HCT116 (cell line): ENCODE data around the gene FBRS. TPM values are rescaled to one million over a fixed set of nuclear protein-coding genes. Genes with fewer than 3 reads are reported as not detected.
A peak's percentile ranks its signal among the peaks of the same experiment; 100 is the strongest.

ENCODE experiments used
- ATAC-seq: fragments of 200-7000 bp; cut with Tn5 transposase; 2 replicates; pipeline ENCODE4 v1.9.1; 2020; ENCODE audit warnings: mild to moderate bottlenecking, moderate library complexity
- BruUV-seq: library from RNA; stranded (reverse); fragments of 400-500 nt; replicated peaks from 2 replicates; lab custom pipeline; 2021; lab: Mats Ljungman, UMichigan
- CTCF ChIA-PET: fragments of 300-600 bp; sonication (Branson Sonifier 250); formaldehyde crosslinking; loops from one replicate; lab custom pipeline; 2021; ENCODE audit warnings: antibody characterized with exemption; lab: Charles Lee
- POLR2A ChIA-PET: fragments of 300-600, 350-600 bp; sonication (Branson Sonifier 250); formaldehyde crosslinking; loops from one replicate; lab custom pipeline; 2021; ENCODE audit warnings: antibody characterized with exemption; lab: Charles Lee
- RAD21 ChIA-PET, 2 experiments: fragments of 300-600 bp; sonication (Branson Sonifier 250); formaldehyde crosslinking; loops; one replicate each; lab custom pipeline; 2023; ENCODE audit warnings: low total read pairs in 2 of 2; ENCODE audit not compliant: uncharacterized antibody in 2 of 2, unreplicated experiment in 2 of 2, low non-redundant PET in 1 of 2; lab: Charles Lee
- DNase-seq: peaks from one replicate; pipeline ENCODE4 v3.0.0-alpha.2; 2010; ENCODE audit warnings: low read depth, low spot score
- H2AFZ ChIP-seq: fragments of 200-600 bp; shearing (Covaris generic), sonication (generic); 2 replicates; pipeline ENCODE4 v1.6.1; 2017; ENCODE audit warnings: low read depth, mixed run types, mixed read lengths, antibody characterized with exemption, low read length; ENCODE audit not compliant: poor library complexity, severe bottlenecking
- H3K27ac ChIP-seq: 2 replicates; pipeline ENCODE4 v1.5.1; 2012; ENCODE audit warnings: low read depth, low read length
- H3K27me3 ChIP-seq: fragments of 200-600 bp; sonication (generic); 2 replicates; pipeline ENCODE4 v1.6.1; 2016; ENCODE audit warnings: mixed run types, low read length, mixed read lengths; ENCODE audit not compliant: insufficient read depth
- H3K36me3 ChIP-seq, 2 experiments: fragments of 200-500 bp in 1 of 2; fragments of 200-600 bp in 1 of 2; sonication (Bioruptor generic) in 1 of 2; sonication (generic) in 1 of 2; 2 replicates each; pipeline versions ENCODE4 v1.5.1 to v1.6.1; 2014 to 2016; ENCODE audit warnings: low read length in 2 of 2, inconsistent platforms in 1 of 2, mixed read lengths in 1 of 2, mixed run types in 1 of 2; ENCODE audit not compliant: insufficient read depth in 2 of 2, control insufficient read depth in 1 of 2
- H3K4me1 ChIP-seq, 2 experiments: fragments of 200-600 bp in 1 of 2; sonication (generic) in 1 of 2; 2 replicates each; pipeline versions ENCODE4 v1.5.1 to v1.6.1; 2012 to 2017; ENCODE audit warnings: low read length in 2 of 2, inconsistent platforms in 1 of 2, mild to moderate bottlenecking in 1 of 2, mixed read lengths in 1 of 2, mixed run types in 1 of 2, moderate library complexity in 1 of 2; ENCODE audit not compliant: insufficient read depth in 2 of 2, control insufficient read depth in 1 of 2
- H3K4me2 ChIP-seq: fragments of 200-600 bp; sonication (generic); 2 replicates; pipeline ENCODE4 v1.6.1; 2017; ENCODE audit warnings: mixed run types, low read length, mixed read lengths
- H3K4me3 ChIP-seq, 2 experiments: fragments of 200-600 bp in 1 of 2; sonication (generic) in 1 of 2; replicated peaks in 1 of 2; 2 replicates each; pipeline ENCODE4 v1.5.1; 2011 to 2016; ENCODE audit warnings: low read length in 2 of 2, control low read depth in 1 of 2, low read depth in 1 of 2, mild to moderate bottlenecking in 1 of 2, mixed read lengths in 1 of 2, mixed run types in 1 of 2
- H3K79me2 ChIP-seq: fragments of 200-600 bp; sonication (generic); 2 replicates; pipeline ENCODE4 v1.6.1; 2017; ENCODE audit warnings: mild to moderate bottlenecking, mixed run types, low read length, moderate library complexity, mixed read lengths; ENCODE audit not compliant: insufficient read depth
- H3K9ac ChIP-seq: fragments of 200-600 bp; sonication (generic); 2 replicates; pipeline ENCODE4 v1.6.1; 2016; ENCODE audit warnings: low read length, mixed read lengths
- H3K9me2 ChIP-seq: fragments of 200-600 bp; sonication (generic), shearing (Covaris generic); 2 replicates; pipeline ENCODE4 v1.6.1; 2017; ENCODE audit warnings: mixed run types, mild to moderate bottlenecking, moderate library complexity; ENCODE audit not compliant: insufficient read depth
- H3K9me3 ChIP-seq, 2 experiments: fragments of 200-500 bp in 1 of 2; fragments of 200-600 bp in 1 of 2; sonication (Bioruptor generic) in 1 of 2; sonication (generic) in 1 of 2; 2 replicates each; pipeline ENCODE4 v1.6.1; 2014 to 2017; ENCODE audit warnings: low read length in 2 of 2, mixed read lengths in 2 of 2, inconsistent platforms in 1 of 2, low read depth in 1 of 2, mild to moderate bottlenecking in 1 of 2, mixed run types in 1 of 2, moderate library complexity in 1 of 2; ENCODE audit not compliant: control insufficient read depth in 1 of 2, insufficient read depth in 1 of 2
- H4K20me1 ChIP-seq: fragments of 200-600 bp; sonication (generic), shearing (Covaris generic); 2 replicates; pipeline ENCODE4 v1.6.1; 2017; ENCODE audit warnings: mixed run types, mild to moderate bottlenecking, moderate library complexity; ENCODE audit not compliant: insufficient read depth
- CBX3 ChIP-seq: IDR thresholded peaks from 2 replicates; pipeline ENCODE4 v1.6.1; 2012; ENCODE audit warnings: low read depth
- EZH2phosphoT487 ChIP-seq: fragments of 200-600 bp; IDR thresholded peaks from 2 replicates; pipeline ENCODE4 v1.6.1; 2018; ENCODE audit warnings: antibody characterized with exemption, borderline replicate concordance
- FOSL1 ChIP-seq: IDR thresholded peaks from 2 replicates; pipeline ENCODE4 v1.6.1; 2012; ENCODE audit warnings: low read depth
- JUND ChIP-seq: IDR thresholded peaks from 2 replicates; pipeline ENCODE4 v1.6.1; 2012
- POLR2AphosphoS5 ChIP-seq: IDR thresholded peaks from 2 replicates; pipeline ENCODE4 v1.6.1; 2011; ENCODE audit warnings: mild to moderate bottlenecking, low read depth, low read length, moderate library complexity
- SIN3A ChIP-seq: IDR thresholded peaks from 2 replicates; pipeline ENCODE4 v1.6.1; 2012; ENCODE audit warnings: low read depth
- SP1 ChIP-seq: IDR thresholded peaks from 2 replicates; pipeline ENCODE4 v1.6.1; 2012; ENCODE audit warnings: low read depth
- TCF7L2 ChIP-seq: IDR thresholded peaks from 2 replicates; pipeline ENCODE4 v1.7.0; 2011; ENCODE audit warnings: borderline replicate concordance, inconsistent platforms; ENCODE audit not compliant: insufficient read depth, insufficient read length; ENCODE audit errors: extremely low read depth
- YY1 ChIP-seq: IDR thresholded peaks from 2 replicates; pipeline ENCODE4 v1.6.1; 2011; ENCODE audit warnings: low read length, low read depth, moderate library complexity, mild to moderate bottlenecking; ENCODE audit not compliant: insufficient replicate concordance; ENCODE audit errors: extremely low read depth
- intact Hi-C: fragments of 100-400 bp; cut with micrococcal nuclease; formaldehyde crosslinking; loops from 2 replicates; pipeline ENCODE4 v1.10.0; 2022
- total RNA-seq: library from RNA; stranded (reverse); gene quantifications from one replicate; pipeline ENCODE4 v1.2.1, GENCODE V29; 2021; ENCODE audit not compliant: unreplicated experiment
- TF ChIP-seq, protein P1 (sequence below): IDR thresholded peaks from 2 replicates; pipeline ENCODE4 v1.6.1; 2012; ENCODE audit warnings: low read depth
- TF ChIP-seq, protein P2 (sequence below): IDR thresholded peaks from 2 replicates; pipeline ENCODE4 v1.6.1; 2012
- TF ChIP-seq, protein P3 (sequence below): IDR thresholded peaks from 2 replicates; pipeline ENCODE4 v1.6.1; 2011; ENCODE audit warnings: mild to moderate bottlenecking, low read length, moderate library complexity; ENCODE audit not compliant: insufficient replicate concordance; ENCODE audit errors: extremely low read depth
- TF ChIP-seq, protein P4 (sequence below), 3 experiments: fragments of 200-600 bp in 1 of 3; sonication (generic) in 1 of 3; IDR thresholded peaks in 2 of 3; conservative IDR thresholded peaks in 1 of 3; 2 replicates each; pipeline ENCODE4 v1.5.1; 2012 to 2017; ENCODE audit warnings: low read depth in 2 of 3, low read length in 2 of 3, antibody characterized with exemption in 1 of 3, borderline replicate concordance in 1 of 3, control low read depth in 1 of 3, mild to moderate bottlenecking in 1 of 3, mixed read lengths in 1 of 3, mixed run types in 1 of 3, moderate library complexity in 1 of 3; ENCODE audit not compliant: insufficient read depth in 1 of 3

FBRS gene
- total RNA-seq, 1 experiment from 2014 or later = 65.3 TPM

DNA sequence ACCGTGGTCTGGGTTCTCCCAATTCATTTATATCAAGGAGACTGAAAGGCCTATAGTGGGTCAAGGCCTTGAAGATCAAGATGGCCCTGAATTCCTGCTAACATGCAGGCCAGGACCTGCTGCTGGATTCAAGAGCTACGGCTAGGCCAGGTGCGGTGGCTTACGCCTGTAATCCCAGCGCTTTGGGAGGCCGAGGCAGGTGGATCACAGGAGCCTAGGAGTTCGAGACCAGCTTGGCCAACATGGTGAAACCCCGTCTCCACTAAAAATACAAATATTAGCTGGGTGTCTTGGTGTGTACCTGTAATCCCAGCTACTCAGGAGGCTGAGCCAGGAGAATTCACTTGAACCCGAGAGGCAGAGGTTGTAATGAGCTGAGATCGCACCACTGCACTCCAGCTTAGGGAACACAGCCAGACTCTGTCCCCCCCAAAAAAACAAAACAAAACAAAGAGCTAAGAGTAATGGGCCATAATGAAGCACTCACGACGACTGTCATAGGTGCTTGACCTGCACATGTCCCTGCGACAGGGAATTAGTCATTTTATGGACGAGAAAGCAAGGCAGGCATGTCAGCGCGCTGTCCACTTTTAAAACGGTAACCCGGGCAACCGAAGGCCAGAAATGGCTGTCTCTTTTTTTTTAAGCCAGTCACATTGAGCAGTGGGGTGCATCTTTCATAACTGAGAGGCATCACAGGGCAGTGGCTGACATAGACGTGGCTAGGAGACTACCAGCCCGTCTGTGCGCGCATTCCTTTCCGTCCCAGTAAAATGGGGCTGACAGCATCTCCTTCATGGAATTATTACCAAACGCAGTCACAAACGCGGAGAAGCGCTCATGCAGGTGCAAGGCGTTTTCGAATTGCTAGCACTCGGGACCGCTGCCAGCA, 1.0 kb upstream of the FBRS start:
- H3K36me3 ChIP-seq = peaks cover 13 to 27% of the 10 kb centered on the region in 2 experiments
- intact Hi-C loops = no loop called here
- peak overlapping the region; percentile 90 for H3K9ac ChIP-seq
- TSS peak; percentile 77 for BruUV-seq
- DNase-seq (no peak), ATAC-seq (peak; percentile 0; the same call in 1 of the 2 replicates)
- peaks cover 35% of the 10 kb centered on the region for H3K79me2 ChIP-seq
- H3K9me2 ChIP-seq = no peaks in the 10 kb centered on the region
- TF ChIP-seq TCF7L2 (no peak), SIN3A (no peak), SP1 (no peak), FOSL1 (no peak), YY1 (no peak), EZH2phosphoT487 (no peak), POLR2AphosphoS5 (no peak), JUND (no peak), CBX3 (no peak)
- TF ChIP-seq, protein P1, sequence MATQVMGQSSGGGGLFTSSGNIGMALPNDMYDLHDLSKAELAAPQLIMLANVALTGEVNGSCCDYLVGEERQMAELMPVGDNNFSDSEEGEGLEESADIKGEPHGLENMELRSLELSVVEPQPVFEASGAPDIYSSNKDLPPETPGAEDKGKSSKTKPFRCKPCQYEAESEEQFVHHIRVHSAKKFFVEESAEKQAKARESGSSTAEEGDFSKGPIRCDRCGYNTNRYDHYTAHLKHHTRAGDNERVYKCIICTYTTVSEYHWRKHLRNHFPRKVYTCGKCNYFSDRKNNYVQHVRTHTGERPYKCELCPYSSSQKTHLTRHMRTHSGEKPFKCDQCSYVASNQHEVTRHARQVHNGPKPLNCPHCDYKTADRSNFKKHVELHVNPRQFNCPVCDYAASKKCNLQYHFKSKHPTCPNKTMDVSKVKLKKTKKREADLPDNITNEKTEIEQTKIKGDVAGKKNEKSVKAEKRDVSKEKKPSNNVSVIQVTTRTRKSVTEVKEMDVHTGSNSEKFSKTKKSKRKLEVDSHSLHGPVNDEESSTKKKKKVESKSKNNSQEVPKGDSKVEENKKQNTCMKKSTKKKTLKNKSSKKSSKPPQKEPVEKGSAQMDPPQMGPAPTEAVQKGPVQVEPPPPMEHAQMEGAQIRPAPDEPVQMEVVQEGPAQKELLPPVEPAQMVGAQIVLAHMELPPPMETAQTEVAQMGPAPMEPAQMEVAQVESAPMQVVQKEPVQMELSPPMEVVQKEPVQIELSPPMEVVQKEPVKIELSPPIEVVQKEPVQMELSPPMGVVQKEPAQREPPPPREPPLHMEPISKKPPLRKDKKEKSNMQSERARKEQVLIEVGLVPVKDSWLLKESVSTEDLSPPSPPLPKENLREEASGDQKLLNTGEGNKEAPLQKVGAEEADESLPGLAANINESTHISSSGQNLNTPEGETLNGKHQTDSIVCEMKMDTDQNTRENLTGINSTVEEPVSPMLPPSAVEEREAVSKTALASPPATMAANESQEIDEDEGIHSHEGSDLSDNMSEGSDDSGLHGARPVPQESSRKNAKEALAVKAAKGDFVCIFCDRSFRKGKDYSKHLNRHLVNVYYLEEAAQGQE = no peak
- TF ChIP-seq, protein P2, sequence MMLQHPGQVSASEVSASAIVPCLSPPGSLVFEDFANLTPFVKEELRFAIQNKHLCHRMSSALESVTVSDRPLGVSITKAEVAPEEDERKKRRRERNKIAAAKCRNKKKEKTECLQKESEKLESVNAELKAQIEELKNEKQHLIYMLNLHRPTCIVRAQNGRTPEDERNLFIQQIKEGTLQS = no peak
- TF ChIP-seq, protein P3, sequence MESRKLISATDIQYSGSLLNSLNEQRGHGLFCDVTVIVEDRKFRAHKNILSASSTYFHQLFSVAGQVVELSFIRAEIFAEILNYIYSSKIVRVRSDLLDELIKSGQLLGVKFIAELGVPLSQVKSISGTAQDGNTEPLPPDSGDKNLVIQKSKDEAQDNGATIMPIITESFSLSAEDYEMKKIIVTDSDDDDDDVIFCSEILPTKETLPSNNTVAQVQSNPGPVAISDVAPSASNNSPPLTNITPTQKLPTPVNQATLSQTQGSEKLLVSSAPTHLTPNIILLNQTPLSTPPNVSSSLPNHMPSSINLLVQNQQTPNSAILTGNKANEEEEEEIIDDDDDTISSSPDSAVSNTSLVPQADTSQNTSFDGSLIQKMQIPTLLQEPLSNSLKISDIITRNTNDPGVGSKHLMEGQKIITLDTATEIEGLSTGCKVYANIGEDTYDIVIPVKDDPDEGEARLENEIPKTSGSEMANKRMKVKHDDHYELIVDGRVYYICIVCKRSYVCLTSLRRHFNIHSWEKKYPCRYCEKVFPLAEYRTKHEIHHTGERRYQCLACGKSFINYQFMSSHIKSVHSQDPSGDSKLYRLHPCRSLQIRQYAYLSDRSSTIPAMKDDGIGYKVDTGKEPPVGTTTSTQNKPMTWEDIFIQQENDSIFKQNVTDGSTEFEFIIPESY = no peak
- TF ChIP-seq, protein P4, sequence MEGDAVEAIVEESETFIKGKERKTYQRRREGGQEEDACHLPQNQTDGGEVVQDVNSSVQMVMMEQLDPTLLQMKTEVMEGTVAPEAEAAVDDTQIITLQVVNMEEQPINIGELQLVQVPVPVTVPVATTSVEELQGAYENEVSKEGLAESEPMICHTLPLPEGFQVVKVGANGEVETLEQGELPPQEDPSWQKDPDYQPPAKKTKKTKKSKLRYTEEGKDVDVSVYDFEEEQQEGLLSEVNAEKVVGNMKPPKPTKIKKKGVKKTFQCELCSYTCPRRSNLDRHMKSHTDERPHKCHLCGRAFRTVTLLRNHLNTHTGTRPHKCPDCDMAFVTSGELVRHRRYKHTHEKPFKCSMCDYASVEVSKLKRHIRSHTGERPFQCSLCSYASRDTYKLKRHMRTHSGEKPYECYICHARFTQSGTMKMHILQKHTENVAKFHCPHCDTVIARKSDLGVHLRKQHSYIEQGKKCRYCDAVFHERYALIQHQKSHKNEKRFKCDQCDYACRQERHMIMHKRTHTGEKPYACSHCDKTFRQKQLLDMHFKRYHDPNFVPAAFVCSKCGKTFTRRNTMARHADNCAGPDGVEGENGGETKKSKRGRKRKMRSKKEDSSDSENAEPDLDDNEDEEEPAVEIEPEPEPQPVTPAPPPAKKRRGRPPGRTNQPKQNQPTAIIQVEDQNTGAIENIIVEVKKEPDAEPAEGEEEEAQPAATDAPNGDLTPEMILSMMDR (IDR thresholded peaks at IDR 0.05 in 2 of 3, conservative IDR thresholded peaks at IDR 0.05 in 1 of 3; ENCODE audit: borderline replicate concordance in 1 of 3, insufficient read depth in 1 of 3, low read depth in 2 of 3, low read length in 2 of 3) = no peak
- CTCF ChIA-PET = interaction anchor here (0.7 kb wide), 1 partner anchor 228 kb away, joined by 3 read pairs; the partner anchor contains the start of gene DCTPP1
- peak overlapping the region; percentile 80 for H3K4me2 ChIP-seq
- no peak overlapping the region for H2AFZ ChIP-seq
- peak overlapping the region; percentile 53 to 94 for H3K4me3 ChIP-seq
- POLR2A ChIA-PET = interaction anchor here (0.9 kb wide), 1 partner anchor 13 kb away, joined by 3 read pairs; no protein-coding TSS in a partner anchor
- H4K20me1 ChIP-seq = no peaks in the 10 kb centered on the region
- H3K27me3 ChIP-seq = no peaks in the 10 kb centered on the region
- no peaks in the 10 kb centered on the region for H3K9me3 ChIP-seq
- H3K4me1 ChIP-seq = peaks cover 20 to 28% of the 10 kb centered on the region in 2 experiments
- RAD21 ChIA-PET = no interaction called here
- H3K27ac ChIP-seq = peak overlapping the region; percentile 97
